HUES64 (cell line): ENCODE data around the gene ASPRV1.
"Not testable (repeated sequence)": the region's sequence is repeated elsewhere in the genome, so short reads cannot be mapped to it uniquely, and the experiment has no call there.

Experiments
- H3K27ac ChIP-seq: 2 replicates; pipeline ENCODE4 v1.7.0; 2013; ENCODE audit warnings: low read depth, low read length, inconsistent platforms
- H3K27me3 ChIP-seq: 2 replicates; pipeline ENCODE4 v1.6.1; 2013; ENCODE audit warnings: mild to moderate bottlenecking, low read length; ENCODE audit not compliant: insufficient read depth
- H3K36me3 ChIP-seq: 2 replicates; pipeline ENCODE4 v1.6.1; 2013; ENCODE audit warnings: mild to moderate bottlenecking, low read length; ENCODE audit not compliant: insufficient read depth
- H3K4me1 ChIP-seq: 2 replicates; pipeline ENCODE4 v1.6.1; 2013; ENCODE audit warnings: mild to moderate bottlenecking, low read length, moderate library complexity; ENCODE audit not compliant: insufficient read depth
- H3K4me3 ChIP-seq: 2 replicates; pipeline ENCODE4 v1.5.1; 2013; ENCODE audit warnings: mild to moderate bottlenecking, low read length, moderate library complexity
- H3K9ac ChIP-seq: 2 replicates; pipeline ENCODE4 v1.6.1; 2013; ENCODE audit warnings: mild to moderate bottlenecking, low read depth, low read length
- H3K9me3 ChIP-seq: 2 replicates; pipeline ENCODE4 v1.6.1; 2013; ENCODE audit warnings: low read depth, low read length; ENCODE audit not compliant: insufficient read depth
- WGBS: fragments of 150-250, 120-280 bp; methylation state at CpG from one replicate; pipeline ENCODE4 v1.1.7; 2013; ENCODE audit warnings: missing lambda C conversion rate; 5-methylcytosine and 5-hydroxymethylcytosine counted together

The ASPRV1 gene

DNA sequence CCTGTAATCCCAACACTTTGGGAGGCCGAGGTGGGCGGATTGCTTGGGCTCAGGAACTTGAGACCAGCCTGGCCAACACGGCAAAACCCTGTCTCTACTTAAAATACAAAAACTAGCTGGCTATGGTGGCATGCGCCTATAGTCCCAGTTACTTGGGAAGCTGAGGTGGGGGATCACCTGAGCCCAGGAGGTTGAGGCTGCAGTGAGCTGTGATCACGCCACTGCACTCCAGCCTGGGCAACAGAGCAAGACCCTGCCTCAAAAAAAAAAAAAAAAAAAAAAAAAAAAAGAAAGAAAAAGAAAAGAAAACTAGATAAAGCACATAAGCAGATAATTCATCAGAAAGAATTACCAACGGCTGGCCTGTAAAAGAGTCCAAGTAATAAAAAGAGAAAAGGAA, 39.1 kb upstream of the ASPRV1 start:
- H3K4me3 ChIP-seq, H3K27ac ChIP-seq, H3K9ac ChIP-seq, H3K9me3 ChIP-seq, H3K36me3 ChIP-seq, H3K27me3 ChIP-seq: not testable (repeated sequence)
- WGBS: 95% methylated on average over 4 of the region's 6 CpGs
- H3K4me1 ChIP-seq: peaks cover 12% of the 10 kb centered on the region

DNA sequence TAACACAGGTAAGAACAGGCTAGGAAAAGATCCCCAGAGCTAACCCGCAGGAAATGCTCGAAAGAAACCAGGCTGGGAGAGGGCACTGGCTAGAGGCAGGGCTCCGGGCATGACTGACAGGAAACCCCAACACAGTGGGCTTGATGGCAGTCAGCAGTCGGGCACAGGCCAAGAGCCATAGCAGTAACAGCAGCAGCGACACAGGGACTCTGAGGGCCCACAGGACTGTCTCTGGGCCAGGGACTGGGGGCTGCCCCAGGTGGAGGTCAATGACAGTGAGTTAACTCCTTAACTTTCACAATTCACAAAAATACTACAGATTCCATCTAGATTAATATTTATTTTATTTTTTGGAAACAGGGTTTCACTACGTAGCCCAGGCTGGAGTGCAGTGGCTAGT, 37.3 kb upstream of the ASPRV1 start:
- WGBS: 92% methylated on average over 6 of the region's 6 CpGs
- H3K27ac ChIP-seq: no peak overlapping the region
- no peak overlapping the region for H3K9ac ChIP-seq
- H3K27me3 ChIP-seq: no peaks in the 10 kb centered on the region
- H3K4me3 ChIP-seq: no peak overlapping the region
- no peaks in the 10 kb centered on the region for H3K9me3 ChIP-seq
- 0 out of 2 replicates have a peak, but pooled peaks cover 1% of the 10 kb centered on the region for H3K36me3 ChIP-seq
- peaks cover 9% of the 10 kb centered on the region; the same call in 1 of the 2 replicates for H3K4me1 ChIP-seq

DNA sequence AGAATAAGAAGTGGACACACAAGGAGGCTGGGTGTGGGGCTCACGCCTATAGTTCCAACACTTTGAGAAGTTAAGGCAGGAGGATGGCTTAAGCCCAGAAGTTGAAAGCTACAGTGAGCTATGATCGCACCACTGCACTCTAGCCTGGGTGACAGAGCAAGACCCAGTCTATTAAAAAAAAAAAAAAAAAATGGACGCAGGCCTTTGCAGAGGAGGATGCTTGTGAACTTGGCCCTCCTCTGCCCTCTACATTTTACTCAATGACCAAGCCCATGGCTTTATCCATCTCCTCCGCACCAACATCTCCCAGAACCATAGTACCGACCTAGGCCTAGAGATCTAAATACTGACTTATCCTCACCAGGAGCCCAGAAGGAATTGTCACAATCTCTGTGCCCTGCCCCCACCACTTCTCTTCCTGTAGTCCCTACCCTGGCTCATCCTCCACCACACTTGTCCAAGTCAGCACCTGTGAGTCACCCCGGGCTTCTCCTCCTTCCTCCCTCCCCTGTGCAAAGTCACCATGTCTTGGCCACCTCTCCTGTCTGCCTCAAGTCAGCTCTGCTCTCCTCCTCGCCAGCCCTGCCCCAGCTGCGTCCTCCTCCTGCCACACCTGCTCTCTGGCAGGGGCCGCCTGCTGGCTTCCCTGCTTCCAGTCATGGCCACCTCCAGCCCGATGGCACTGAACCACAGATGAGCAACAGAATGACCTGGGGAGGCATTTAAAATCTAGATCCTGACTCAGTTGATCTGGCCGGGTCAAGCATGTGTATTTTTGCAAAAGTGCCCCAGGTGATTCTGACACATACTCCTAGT, 35.8 kb upstream of the ASPRV1 start:
- Histone ChIP-seq H3K4me3 (no peak overlapping the region), H3K27ac (no peak overlapping the region), H3K9ac (no peak overlapping the region), H3K27me3 (no peaks in the 10 kb centered on the region), H3K9me3 (no peaks in the 10 kb centered on the region), H3K36me3 (0 out of 2 replicates have a peak, but pooled peaks cover 3% of the 10 kb centered on the region), H3K4me1 (peaks cover 9% of the 10 kb centered on the region; the same call in 1 of the 2 replicates)
- 77% methylated on average over 11 of the region's 11 CpGs for WGBS

DNA sequence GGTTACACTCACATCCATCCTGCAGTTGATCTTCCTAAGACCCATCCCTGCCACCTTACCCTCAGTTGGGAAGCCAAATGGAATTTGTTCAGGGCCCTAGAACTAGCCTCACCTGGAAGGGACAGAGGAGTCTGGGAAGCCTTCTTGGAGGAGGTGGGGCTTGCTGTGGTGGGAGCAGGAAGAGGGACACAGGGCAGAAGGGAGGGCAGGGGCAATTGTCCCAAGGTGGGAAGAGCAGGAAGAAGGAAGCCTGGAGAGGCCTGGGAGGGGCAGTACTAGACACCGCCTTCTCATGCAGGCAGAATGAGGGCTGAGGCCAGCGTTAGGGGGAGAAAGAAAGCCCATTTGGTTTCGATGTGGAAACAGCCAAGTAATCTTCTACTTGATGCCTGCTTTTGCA, 34.1 kb upstream of the ASPRV1 start:
- H3K36me3 ChIP-seq: 0 out of 2 replicates have a peak, but pooled peaks cover 3% of the 10 kb centered on the region
- no peak overlapping the region for H3K9ac ChIP-seq
- H3K9me3 ChIP-seq: no peaks in the 10 kb centered on the region
- H3K4me1 ChIP-seq: peaks cover 9% of the 10 kb centered on the region; the same call in 1 of the 2 replicates
- no peak overlapping the region for H3K4me3 ChIP-seq
- 84% methylated on average over 3 of the region's 3 CpGs for WGBS
- no peaks in the 10 kb centered on the region for H3K27me3 ChIP-seq
- no peak overlapping the region for H3K27ac ChIP-seq

DNA sequence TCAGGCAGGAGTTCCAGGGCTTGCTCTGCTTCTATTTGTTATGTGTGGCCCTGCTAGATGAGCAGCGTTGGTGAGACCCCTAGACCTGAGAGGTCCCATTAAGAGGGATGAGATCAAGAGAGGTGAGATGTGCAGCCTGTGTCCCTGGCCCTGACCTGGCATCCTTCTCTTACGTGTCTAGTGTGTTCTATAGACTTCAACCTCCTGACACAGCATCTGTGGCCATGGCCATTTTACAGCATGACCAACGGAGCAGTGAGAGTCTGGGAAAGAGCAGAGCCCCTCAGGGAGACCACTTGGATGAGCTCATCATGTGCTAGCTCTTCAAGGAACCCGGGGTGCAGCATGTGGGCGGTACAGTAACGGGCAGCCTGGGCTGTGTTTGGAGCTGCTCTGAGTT, 32.7 kb upstream of the ASPRV1 start:
- 94% methylated on average over 6 of the region's 6 CpGs for WGBS
- H3K9me3 ChIP-seq: no peaks in the 10 kb centered on the region

DNA sequence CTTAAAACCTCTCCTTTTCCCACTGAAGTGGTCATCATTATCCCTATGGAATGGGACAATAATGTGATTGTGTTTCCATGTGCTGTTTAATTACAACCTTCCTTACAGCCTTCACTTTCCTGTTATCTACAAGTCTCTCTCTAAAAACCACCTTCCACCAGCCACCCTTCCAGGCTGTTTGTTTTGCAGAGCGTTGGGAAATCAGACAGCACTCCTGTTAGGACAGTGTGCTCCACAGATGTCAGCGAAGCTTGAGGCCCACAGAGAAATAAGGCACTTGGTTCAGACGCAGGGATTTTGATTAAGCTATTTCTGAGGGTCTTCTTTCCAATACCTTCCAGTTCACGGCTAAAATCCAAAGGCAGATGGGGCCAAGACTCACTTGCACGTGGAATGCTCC, 32.3 kb upstream of the ASPRV1 start:
- H3K36me3 ChIP-seq: 0 out of 2 replicates have a peak, but pooled peaks cover 3% of the 10 kb centered on the region
- no peak overlapping the region for H3K9ac ChIP-seq
- no peaks in the 10 kb centered on the region for H3K4me1 ChIP-seq
- WGBS: 95% methylated on average over 5 of the region's 5 CpGs
- no peak overlapping the region for H3K27ac ChIP-seq
- no peaks in the 10 kb centered on the region for H3K9me3 ChIP-seq
- no peaks in the 10 kb centered on the region for H3K27me3 ChIP-seq
- H3K4me3 ChIP-seq: no peak overlapping the region

More for the DNA sequence above, 32.7 kb upstream of the ASPRV1 start:
- H3K4me3 ChIP-seq: no peak overlapping the region
- H3K9ac ChIP-seq: no peak overlapping the region
- H3K4me1 ChIP-seq: 0 out of 2 replicates have a peak, but pooled peaks cover under 1% of the 10 kb centered on the region
- H3K36me3 ChIP-seq: 0 out of 2 replicates have a peak, but pooled peaks cover 3% of the 10 kb centered on the region
- no peak overlapping the region for H3K27ac ChIP-seq
- H3K27me3 ChIP-seq: no peaks in the 10 kb centered on the region

DNA sequence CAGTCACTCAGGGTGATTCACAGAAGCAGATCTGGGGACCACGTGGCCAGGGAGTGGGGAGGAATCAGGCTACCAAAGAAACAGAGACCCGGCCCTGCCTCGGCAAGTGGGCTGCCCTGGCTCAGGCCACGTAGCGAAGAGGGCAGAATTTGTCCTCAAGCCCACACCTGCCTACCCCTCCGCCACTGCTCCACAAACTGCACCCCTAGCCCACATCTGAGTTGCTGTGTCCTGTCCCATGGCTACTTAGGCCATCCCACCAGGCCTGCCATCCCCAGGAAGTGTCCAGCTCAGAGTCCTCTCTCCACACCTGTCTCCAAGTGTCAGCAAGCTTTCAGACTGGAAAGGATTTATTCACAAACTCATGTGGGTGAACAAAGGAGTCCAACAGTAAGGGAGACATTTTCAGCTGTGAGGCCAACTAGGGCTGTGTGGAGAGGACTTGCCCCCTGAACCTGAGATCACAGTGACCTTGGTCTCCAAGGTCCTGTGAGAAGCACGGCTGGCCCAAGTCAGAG, 31.7 kb upstream of the ASPRV1 start:
- Histone ChIP-seq H3K4me1 (no peaks in the 10 kb centered on the region), H3K9ac (no peak overlapping the region), H3K4me3 (no peak overlapping the region), H3K27me3 (no peaks in the 10 kb centered on the region), H3K9me3 (no peaks in the 10 kb centered on the region), H3K36me3 (0 out of 2 replicates have a peak, but pooled peaks cover 3% of the 10 kb centered on the region), H3K27ac (no peak overlapping the region)
- 89% methylated on average over 7 of the region's 7 CpGs for WGBS

DNA sequence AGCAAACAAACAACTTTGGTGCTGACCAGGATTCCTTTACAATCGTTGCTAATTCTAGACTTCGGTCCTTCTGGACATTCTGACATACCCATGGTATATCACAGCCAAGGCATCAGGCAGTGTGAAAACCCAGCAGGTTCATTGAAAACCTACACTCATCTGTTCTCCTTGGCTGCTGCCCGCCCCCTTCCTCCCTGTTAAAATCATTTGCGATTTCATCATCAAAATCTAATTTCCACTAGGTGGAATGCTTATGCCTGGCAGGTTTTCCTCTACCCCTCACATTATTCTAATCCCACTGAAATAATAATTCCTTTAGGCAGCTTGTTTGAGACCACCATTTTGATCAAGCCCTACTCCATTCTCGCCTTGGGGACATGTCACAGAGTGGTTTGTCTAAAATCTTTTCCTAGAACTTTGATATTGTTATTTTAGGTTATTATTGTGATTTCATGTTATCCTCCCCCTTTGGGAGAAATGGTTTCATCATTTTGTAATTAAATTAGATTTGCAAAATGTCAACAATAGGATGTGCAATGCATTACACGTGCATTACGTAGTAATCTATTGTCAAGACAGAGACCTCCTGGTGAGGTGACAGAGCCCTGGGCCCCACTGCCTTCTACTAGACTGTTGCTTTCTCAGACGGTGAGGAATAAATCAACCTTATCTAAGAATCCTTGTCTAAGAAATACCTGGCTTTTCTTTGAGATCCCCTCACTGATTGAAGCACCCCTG, 31.0 kb upstream of the ASPRV1 start:
- Histone ChIP-seq H3K4me3 (no peak overlapping the region), H3K4me1 (no peaks in the 10 kb centered on the region), H3K36me3 (0 out of 2 replicates have a peak, but pooled peaks cover 3% of the 10 kb centered on the region), H3K9ac (no peak overlapping the region), H3K9me3 (no peaks in the 10 kb centered on the region), H3K27me3 (no peaks in the 10 kb centered on the region), H3K27ac (no peak overlapping the region)
- 93% methylated on average over 7 of the region's 8 CpGs for WGBS

DNA sequence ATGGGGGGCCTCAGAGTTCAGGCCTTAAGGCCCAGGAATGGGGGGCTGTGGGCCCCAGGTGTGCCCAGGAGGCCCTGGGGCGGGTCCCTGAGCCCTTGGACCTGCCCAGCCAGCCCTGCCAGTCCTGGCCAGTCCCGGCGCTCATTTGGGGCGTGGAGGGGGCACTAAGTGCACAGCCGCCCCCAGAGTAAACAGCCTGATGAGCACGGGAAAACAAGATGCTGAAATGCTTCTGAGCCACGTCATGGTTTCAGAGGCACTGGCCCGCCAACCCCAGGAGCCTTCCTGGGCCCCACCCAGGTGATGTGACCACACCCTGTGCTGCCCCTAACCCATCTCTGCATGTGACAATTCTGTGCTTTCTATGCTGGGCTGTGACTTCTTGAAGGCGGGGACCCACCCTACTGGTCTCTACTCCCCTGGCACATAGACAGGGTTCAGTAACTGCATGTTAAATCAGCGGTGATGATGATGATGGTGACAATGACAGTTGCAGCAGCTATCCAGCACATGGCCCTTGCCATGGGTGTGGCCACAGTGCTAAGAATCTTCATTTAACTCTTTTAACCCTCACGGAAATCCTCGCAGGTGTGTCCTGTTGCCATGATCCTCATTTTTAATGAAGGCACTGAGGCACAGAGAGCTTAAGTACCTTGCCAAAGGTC, 28.1 kb upstream of the ASPRV1 start:
- Histone ChIP-seq H3K4me1 (no peaks in the 10 kb centered on the region), H3K9me3 (no peaks in the 10 kb centered on the region), H3K9ac (no peak overlapping the region), H3K27ac (no peak overlapping the region), H3K27me3 (no peaks in the 10 kb centered on the region), H3K36me3 (0 out of 2 replicates have a peak, but pooled peaks cover 3% of the 10 kb centered on the region), H3K4me3 (no peak overlapping the region)
- 92% methylated on average over 12 of the region's 12 CpGs for WGBS

DNA sequence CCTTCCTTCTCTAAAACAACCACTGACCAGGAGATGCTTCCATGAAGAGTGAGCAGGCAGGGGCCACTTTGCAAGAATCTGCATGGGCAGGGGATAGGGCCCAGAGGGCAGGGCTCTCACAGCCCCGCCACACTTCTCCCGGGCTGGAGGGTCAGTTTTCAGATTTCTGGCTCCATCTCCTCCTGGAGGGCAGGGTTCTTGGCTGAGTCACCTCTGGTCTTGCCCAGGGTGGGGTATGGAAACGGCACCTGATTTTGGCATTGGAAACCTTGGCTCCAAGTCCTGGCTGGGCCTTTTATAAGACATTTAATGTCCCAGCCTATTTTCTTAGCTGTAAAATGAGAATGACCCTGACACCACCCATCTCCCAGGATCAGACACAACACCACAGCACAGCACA, 27.6 kb upstream of the ASPRV1 start:
- H3K4me1 ChIP-seq: no peaks in the 10 kb centered on the region
- H3K9me3 ChIP-seq: no peaks in the 10 kb centered on the region
- H3K36me3 ChIP-seq: 0 out of 2 replicates have a peak, but pooled peaks cover 3% of the 10 kb centered on the region
- H3K27ac ChIP-seq: no peak overlapping the region
- no peaks in the 10 kb centered on the region for H3K27me3 ChIP-seq
- no peak overlapping the region for H3K4me3 ChIP-seq
- WGBS: 79% methylated on average over 3 of the region's 3 CpGs
- no peak overlapping the region for H3K9ac ChIP-seq
